ENCODE measurements around the gene ZBTB2.

ZBTB2 gene

DNA sequence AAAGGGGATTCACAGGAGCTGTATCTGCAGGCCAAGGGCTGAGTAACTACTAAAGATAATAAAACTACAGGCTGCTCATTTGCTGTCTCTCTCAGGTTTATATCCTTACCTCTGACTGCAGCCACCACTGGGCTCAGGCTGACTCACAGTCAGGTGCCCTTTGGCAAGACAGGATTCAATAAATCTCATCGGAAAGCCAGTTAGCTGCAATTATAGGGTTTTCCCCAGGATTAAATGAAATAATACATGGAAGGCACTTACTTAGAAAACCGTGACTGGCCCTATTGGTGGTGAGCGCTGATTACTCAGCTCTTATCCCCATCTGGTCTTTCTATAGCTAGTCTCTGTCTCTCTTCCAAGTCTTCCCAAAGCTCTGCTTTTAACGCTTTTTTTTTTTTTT, 34.2 kb upstream of the ZBTB2 start:
- CTCF ChIA-PET = interaction anchor here (1.3 to 1.4 kb wide), 3 partner anchors 11 to 16 kb away, joined by 3 read pairs; no protein-coding TSS in a partner anchor
- TF ChIP-seq, protein P1, sequence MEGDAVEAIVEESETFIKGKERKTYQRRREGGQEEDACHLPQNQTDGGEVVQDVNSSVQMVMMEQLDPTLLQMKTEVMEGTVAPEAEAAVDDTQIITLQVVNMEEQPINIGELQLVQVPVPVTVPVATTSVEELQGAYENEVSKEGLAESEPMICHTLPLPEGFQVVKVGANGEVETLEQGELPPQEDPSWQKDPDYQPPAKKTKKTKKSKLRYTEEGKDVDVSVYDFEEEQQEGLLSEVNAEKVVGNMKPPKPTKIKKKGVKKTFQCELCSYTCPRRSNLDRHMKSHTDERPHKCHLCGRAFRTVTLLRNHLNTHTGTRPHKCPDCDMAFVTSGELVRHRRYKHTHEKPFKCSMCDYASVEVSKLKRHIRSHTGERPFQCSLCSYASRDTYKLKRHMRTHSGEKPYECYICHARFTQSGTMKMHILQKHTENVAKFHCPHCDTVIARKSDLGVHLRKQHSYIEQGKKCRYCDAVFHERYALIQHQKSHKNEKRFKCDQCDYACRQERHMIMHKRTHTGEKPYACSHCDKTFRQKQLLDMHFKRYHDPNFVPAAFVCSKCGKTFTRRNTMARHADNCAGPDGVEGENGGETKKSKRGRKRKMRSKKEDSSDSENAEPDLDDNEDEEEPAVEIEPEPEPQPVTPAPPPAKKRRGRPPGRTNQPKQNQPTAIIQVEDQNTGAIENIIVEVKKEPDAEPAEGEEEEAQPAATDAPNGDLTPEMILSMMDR (IDR thresholded peaks at IDR 0.05; ENCODE audit: control extremely low read depth, extremely low read depth, low read depth, missing control alignments) = no peak
- DNase-seq (ENCODE audit: extremely low spot score) = no peak
- POLR2A ChIA-PET = no interaction called here

DNA sequence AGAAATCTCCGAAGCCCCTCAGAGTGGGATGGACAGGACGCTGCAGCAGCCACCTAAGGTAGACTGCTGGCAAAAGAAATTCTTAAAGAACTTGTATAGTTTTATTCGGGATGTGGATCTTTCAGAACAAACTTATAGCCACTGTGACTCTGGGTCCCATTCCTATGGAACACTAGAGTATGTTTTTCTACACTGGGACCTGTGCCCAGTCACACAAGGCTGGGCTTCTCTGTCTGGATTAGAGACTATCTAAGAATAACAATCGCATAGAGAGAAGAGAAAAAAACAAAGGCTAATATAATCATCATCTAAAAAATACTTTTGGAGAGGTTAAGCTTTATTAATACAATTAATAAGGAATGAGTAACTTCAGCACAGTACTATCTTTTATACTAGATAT, 31.6 kb upstream of the ZBTB2 start:
- POLR2A ChIA-PET = no interaction called here
- TF ChIP-seq, protein P1 (IDR thresholded peaks at IDR 0.05; ENCODE audit: control extremely low read depth, extremely low read depth, low read depth, missing control alignments) = no peak
- DNase-seq (ENCODE audit: extremely low spot score) = no peak
- CTCF ChIA-PET = interaction anchor here (1.3 kb wide), 1 partner anchor 28 kb away, joined by 3 read pairs; no protein-coding TSS in a partner anchor

DNA sequence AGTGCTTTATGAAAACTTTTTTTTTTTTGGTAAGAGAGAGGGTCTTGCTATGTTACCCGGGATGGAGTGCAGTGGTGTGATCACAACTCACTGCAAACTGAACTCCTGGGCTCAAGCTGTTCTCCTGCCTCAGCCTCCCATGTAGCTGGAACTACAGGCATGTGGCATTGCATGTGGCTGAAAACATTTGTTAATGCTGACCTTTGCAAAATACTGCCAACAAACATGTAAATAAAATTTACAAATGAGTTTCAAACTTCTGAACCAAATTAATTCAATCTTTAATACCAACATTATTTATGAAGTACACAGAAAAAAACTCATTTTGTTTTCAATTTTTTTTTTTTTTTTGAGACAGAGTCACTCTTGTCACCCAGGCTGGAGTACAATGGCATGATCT, 26.1 kb upstream of the ZBTB2 start:
- TF ChIP-seq, protein P1 (IDR thresholded peaks at IDR 0.05; ENCODE audit: control extremely low read depth, extremely low read depth, low read depth, missing control alignments) = no peak
- ChIA-PET POLR2A (no interaction called here), CTCF (interaction anchor here (1.5 kb wide), 1 partner anchor 12 kb away, joined by 4 read pairs; no protein-coding TSS in a partner anchor)
- no peak for DNase-seq (ENCODE audit: extremely low spot score)

DNA sequence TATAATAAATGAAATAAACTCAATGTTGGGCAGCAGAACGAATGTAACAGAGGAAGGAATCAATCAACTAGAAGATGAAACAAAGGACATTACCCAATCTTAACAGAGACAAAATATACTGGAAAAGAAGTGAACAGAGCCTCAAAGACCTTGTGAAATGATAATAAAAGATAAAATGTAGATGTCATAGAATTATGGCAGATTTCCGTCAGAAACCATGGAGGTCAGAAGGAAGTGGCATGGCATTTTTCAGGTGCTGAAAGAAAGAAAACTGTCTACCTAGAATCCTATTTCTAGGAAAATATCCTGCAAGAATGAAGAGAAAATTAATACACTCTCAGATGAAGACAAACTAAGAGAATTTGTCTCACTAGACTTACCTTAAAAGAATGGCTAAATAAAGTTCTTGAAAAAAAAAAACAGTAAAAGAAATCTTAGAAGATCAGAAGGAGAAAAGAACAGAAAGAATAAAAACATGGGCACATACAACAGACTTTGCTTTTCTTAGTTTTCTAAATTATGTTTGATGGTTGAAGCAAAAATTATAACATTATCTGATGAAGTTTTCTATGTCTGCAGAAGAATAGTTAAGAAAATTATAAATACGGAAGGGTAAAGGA, 23.4 kb upstream of the ZBTB2 start:
- TF ChIP-seq, protein P1 (IDR thresholded peaks at IDR 0.05; ENCODE audit: control extremely low read depth, extremely low read depth, low read depth, missing control alignments) = no peak
- CTCF ChIA-PET = no interaction called here
- POLR2A ChIA-PET = no interaction called here
- DNase-seq (ENCODE audit: extremely low spot score) = no peak

DNA sequence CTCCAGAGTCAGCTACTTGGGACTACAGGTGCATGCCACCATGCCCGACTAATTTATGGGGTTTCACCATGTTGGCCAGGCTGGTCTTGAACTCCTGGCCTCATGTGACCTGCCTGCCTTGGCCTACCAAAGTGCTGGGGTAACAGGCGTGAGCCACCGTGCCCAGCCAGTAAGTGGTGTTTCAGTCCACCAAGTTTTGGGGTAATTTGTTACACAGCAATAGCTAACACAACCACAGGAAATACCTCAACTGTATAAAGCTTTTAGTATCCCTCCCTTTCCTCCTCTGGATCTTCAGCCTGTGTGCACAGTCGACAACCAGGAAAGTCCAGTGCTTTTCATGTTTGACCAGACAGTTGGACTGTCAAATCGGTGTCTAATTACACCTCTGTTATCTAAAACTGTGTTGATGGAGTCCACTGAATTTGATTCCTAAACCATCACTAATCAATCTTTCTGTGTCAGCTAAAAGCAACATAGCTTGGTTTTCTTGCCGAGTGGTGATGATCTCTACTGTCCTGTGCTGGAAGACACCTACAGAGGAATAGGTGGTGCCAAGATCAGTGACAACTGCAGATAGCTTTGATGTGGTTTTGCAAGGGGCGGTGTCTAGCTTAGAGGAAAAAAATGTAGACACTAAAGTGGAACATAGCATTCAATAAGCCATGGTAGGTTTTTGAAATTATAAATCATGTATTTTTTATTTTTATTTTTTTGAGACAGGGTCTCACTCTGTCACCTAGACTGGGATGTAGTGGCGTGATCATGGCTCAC, 22.2 kb upstream of the ZBTB2 start:
- ChIA-PET POLR2A (no interaction called here), CTCF (interaction anchor here (1.0 to 1.4 kb wide), 4 partner anchors 11 to 24 kb away, joined by 3 to 5 read pairs (median 3); no protein-coding TSS in a partner anchor)
- TF ChIP-seq, protein P1 (IDR thresholded peaks at IDR 0.05; ENCODE audit: control extremely low read depth, extremely low read depth, low read depth, missing control alignments) = no peak
- DNase-seq (ENCODE audit: extremely low spot score) = no peak

DNA sequence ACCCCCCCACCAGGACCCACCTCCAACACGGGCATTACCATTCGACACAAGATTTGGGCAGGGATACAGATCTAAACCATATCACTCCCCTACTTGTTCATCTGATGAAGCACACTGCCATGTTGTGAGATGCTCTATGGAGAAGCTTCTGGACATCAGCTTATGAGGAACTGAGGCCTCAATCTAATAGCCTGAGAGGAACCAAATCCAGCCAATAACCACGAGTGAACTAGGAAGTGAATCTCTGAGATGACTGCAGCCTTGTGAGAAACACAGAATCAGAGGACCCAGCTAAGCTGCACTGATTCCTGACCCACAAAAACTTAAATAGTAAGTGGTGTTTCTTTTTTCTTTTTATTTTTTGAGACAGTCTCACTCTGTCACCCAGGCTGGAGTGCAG, 21.6 kb upstream of the ZBTB2 start:
- TF ChIP-seq, protein P1 (IDR thresholded peaks at IDR 0.05; ENCODE audit: control extremely low read depth, extremely low read depth, low read depth, missing control alignments) = no peak
- CTCF ChIA-PET = interaction anchor here (1.1 to 1.4 kb wide), 3 partner anchors 11 to 23 kb away, joined by 3 to 5 read pairs (median 3); no protein-coding TSS in a partner anchor
- DNase-seq (ENCODE audit: extremely low spot score) = no peak
- POLR2A ChIA-PET = no interaction called here

All from GM10248 (cell line).